ENCODE results near the gene CCL28.

Gene CCL28

DNA sequence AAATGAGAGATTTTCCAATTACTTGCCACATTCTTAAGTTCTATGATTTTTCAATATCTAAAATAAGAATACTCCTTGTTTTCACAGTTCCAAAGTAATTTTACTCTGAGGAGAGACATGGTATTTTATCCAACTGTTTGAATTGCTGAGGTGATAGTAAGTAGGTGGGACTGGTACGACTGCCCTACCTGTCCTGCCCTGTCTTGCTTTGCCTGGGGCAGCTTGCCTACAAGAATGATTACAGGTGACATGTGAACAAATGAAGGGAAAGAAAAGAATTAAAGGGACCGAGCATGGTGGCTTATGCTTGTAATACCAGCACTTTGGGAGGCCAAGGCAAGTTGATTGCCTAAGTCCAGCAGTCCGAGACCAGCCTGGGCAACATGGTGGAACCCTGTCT lies 57.4 kb downstream of the CCL28 start:
- no peak for DNase-seq

DNA sequence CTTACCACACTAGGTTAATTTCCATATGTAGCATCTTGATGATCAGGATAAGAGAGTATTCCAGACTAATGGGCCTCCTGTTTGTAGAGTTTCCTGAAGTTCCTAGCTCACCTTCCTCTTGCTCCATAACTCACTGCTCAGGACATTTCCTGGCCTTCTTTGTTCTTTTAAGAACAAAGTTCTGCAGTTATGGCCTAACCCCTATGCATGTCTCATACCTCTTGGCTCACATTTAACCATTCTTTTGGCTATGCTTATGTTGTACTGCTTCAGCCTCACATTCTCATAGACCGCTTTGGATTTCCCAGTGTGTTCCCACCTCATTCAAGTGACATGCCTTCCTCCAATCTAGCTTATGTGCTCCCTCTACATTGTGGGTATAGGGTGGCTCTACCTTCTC lies 58.5 kb downstream of the CCL28 start:
- no peaks in the 10 kb centered on the region for H3K9me3 ChIP-seq

More for the DNA sequence above, 57.4 kb downstream of the CCL28 start:
- Histone ChIP-seq H3K9me3 (no peaks in the 10 kb centered on the region), H3K36me3 (no peaks in the 10 kb centered on the region), H3K4me1 (peaks cover 0 to 24% (median 3%) of the 10 kb centered on the region in 4 donors), H3K27ac (no peak overlapping the region), H3K27me3 (no peaks in the 10 kb centered on the region), H3K4me3 (no peak overlapping the region)
- intact Hi-C loops (cut with DNase I; ENCODE audit: low total_unique reads) = no loop called here
- TF ChIP-seq, protein P1, sequence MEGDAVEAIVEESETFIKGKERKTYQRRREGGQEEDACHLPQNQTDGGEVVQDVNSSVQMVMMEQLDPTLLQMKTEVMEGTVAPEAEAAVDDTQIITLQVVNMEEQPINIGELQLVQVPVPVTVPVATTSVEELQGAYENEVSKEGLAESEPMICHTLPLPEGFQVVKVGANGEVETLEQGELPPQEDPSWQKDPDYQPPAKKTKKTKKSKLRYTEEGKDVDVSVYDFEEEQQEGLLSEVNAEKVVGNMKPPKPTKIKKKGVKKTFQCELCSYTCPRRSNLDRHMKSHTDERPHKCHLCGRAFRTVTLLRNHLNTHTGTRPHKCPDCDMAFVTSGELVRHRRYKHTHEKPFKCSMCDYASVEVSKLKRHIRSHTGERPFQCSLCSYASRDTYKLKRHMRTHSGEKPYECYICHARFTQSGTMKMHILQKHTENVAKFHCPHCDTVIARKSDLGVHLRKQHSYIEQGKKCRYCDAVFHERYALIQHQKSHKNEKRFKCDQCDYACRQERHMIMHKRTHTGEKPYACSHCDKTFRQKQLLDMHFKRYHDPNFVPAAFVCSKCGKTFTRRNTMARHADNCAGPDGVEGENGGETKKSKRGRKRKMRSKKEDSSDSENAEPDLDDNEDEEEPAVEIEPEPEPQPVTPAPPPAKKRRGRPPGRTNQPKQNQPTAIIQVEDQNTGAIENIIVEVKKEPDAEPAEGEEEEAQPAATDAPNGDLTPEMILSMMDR (IDR thresholded peaks at IDR 0.05) = no peak

DNA sequence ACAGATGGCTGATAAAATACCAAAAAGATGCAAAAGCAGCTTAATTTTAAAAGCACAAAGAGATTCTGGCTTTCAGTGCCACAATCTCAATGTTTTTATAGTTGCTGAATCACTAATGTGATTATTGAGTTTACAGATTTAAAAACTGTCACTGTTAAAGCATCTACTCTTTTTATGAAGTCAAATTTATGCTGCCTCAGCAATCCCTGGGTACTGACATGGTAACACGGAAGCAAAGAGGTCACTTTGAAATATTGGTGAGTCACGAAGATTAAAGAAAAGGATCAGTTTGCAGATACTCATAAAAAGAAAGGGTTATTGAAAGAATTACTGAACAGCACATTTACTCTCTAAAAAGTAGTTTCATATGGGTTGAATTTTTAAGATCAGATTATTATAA lies 59.3 kb downstream of the CCL28 start:
- no peaks in the 10 kb centered on the region for H3K27me3 ChIP-seq
- TF ChIP-seq, protein P1 (IDR thresholded peaks at IDR 0.05) = no peak
- H3K4me3 ChIP-seq = no peak overlapping the region
- no peaks in the 10 kb centered on the region for H3K36me3 ChIP-seq
- no peaks in the 10 kb centered on the region for H3K9me3 ChIP-seq
- H3K4me1 ChIP-seq = peaks cover 0 to 14% (median 1%) of the 10 kb centered on the region in 4 donors
- no peak overlapping the region for H3K27ac ChIP-seq
- intact Hi-C loops (cut with DNase I; ENCODE audit: low total_unique reads) = no loop called here
- DNase-seq = no peak

More for the DNA sequence above, 58.5 kb downstream of the CCL28 start:
- Histone ChIP-seq H3K36me3 (no peaks in the 10 kb centered on the region), H3K27me3 (no peaks in the 10 kb centered on the region), H3K4me3 (no peak overlapping the region), H3K4me1 (peaks cover 0 to 22% (median 3%) of the 10 kb centered on the region in 4 donors), H3K27ac (no peak overlapping the region)
- TF ChIP-seq, protein P1 (IDR thresholded peaks at IDR 0.05) = no peak
- DNase-seq = no peak
- intact Hi-C loops (cut with DNase I; ENCODE audit: low total_unique reads) = no loop called here

DNA sequence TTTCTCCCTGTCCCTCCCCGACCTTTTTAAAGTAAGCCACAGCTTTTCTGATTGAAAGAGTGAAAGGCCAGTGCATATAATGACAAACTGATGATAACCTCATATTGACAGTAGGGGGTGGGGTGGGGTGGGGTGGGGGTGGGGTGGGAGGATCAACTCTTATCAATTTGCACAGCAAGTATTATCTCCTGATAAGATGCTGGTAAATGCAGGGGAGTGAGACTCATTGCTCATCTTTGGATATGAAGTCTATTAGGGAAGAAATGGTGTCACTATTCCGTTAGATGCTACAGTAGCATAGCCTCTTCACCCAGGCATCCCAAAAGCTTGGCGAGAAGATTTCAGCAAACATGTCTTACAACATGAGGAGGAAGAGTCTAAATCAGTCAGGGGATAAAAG lies 60.1 kb downstream of the CCL28 start:
- H3K27ac ChIP-seq = no peak overlapping the region
- TF ChIP-seq, protein P1 (IDR thresholded peaks at IDR 0.05) = no peak
- no peaks in the 10 kb centered on the region for H3K36me3 ChIP-seq
- no peak overlapping the region for H3K4me3 ChIP-seq
- intact Hi-C loops (cut with DNase I; ENCODE audit: low total_unique reads) = no loop called here
- DNase-seq = no peak
- H3K9me3 ChIP-seq = no peaks in the 10 kb centered on the region
- H3K27me3 ChIP-seq = no peaks in the 10 kb centered on the region
- peaks cover 0 to 6% (median 0%) of the 10 kb centered on the region in 4 donors for H3K4me1 ChIP-seq

DNA sequence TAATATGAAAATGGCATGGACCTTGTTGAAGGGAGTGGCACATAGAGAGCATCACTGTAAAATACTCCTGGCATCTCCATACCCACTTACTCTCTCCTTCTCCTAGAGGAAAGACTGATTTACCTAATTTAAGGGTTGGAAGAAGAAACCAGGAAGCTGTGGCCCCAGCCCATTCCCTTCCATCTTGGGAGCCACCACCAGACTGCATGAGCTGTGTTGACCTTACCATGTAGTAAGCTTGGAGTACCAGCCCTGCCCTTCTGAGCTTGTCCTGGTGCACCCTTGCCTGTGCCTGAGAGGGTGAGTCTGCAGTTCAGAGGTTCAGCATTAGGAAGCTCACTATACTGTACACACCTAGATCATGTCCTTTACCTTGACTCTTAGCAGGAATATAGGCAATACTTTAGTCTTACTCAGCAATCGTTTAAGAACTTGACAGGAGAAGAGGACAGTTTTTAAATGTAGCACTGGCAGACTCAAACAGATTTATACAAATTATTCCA lies 63.3 kb downstream of the CCL28 start:
- H3K27ac ChIP-seq = no peak overlapping the region
- H3K9me3 ChIP-seq = peaks cover 0 to 3% (median 0%) of the 10 kb centered on the region in 3 donors
- TF ChIP-seq, protein P1 (IDR thresholded peaks at IDR 0.05) = no peak
- no peaks in the 10 kb centered on the region for H3K36me3 ChIP-seq
- DNase-seq = no peak
- intact Hi-C loops (cut with DNase I; ENCODE audit: low total_unique reads) = no loop called here
- no peak overlapping the region for H3K4me3 ChIP-seq
- no peaks in the 10 kb centered on the region for H3K4me1 ChIP-seq
- H3K27me3 ChIP-seq = no peaks in the 10 kb centered on the region

DNA sequence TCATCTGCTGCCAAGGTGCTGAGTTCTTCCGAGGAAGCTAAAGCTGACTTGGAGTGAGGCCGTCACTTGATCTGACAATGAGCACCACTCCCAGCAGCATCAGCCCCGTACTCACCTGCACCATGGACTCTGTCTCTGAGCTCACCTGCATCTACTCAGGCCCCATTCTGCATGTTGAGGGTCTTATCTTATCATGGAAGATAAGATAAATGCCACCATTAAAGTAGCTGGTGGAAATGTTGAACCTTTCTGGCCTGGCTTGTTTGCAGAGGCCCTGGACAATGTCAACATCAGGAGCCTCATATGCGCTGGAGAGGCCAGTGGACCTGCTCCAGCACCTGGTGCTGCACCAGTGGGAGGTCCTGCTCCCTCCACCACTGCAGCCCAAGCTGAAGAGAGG lies 64.0 kb downstream of the CCL28 start:
- Histone ChIP-seq H3K4me3 (no peak overlapping the region), H3K9me3 (peaks cover 0 to 3% (median 0%) of the 10 kb centered on the region in 3 donors), H3K27me3 (no peaks in the 10 kb centered on the region), H3K36me3 (no peaks in the 10 kb centered on the region), H3K4me1 (no peaks in the 10 kb centered on the region), H3K27ac (no peak overlapping the region)
- DNase-seq = no peak
- intact Hi-C loops (cut with DNase I; ENCODE audit: low total_unique reads) = no loop called here
- TF ChIP-seq, protein P1 (IDR thresholded peaks at IDR 0.05) = no peak

All from tibial artery (tissue), 4 donors.